Caco-2 (cell line): Measurements from ENCODE around the gene DOK6. TPM values are rescaled to one million over a fixed set of nuclear protein-coding genes. Genes with fewer than 3 reads are reported as not detected.
A peak's percentile ranks its signal among the peaks of the same experiment; 100 is the strongest.

Source experiments
- BruUV-seq: library from RNA; stranded (reverse); fragments of 400-500 nt; replicated peaks from 2 replicates; lab custom pipeline; 2021; lab: Mats Ljungman, UMichigan
- CTCF ChIA-PET: fragments of 300-600 bp; sonication (Branson Sonifier 250); formaldehyde crosslinking; loops from one replicate; lab custom pipeline; 2022; ENCODE audit warnings: antibody characterized with exemption; lab: Charles Lee
- POLR2A ChIA-PET: fragments of 300-600 bp; sonication (Branson Sonifier 250); formaldehyde crosslinking; loops from one replicate; lab custom pipeline; 2022; ENCODE audit warnings: antibody characterized with exemption; lab: Charles Lee
- DNase-seq, 2 experiments: peaks; one replicate each; pipeline versions ENCODE4 v3.0.0 to v3.0.0-alpha.2; 2020 to 2022
- H3K27me3 ChIP-seq: replicated peaks from 2 replicates; pipeline ENCODE4 v1.6.0; 2011; ENCODE audit warnings: low read length; ENCODE audit not compliant: control insufficient read depth, insufficient read depth
- H3K36me3 ChIP-seq: 2 replicates; pipeline ENCODE4 v1.5.1; 2011; ENCODE audit warnings: low read length; ENCODE audit not compliant: control insufficient read depth, insufficient read depth
- H3K4me1 ChIP-seq: fragments of 250-450 bp; sonication (Bioruptor Pico); 2 replicates; pipeline ENCODE4 v1.5.1; 2020; ENCODE audit warnings: mild to moderate bottlenecking
- H3K4me3 ChIP-seq: 2 replicates; pipeline ENCODE4 v1.5.1; 2011; ENCODE audit warnings: low read depth, mild to moderate bottlenecking, control low read depth, low read length
- H3K9me3 ChIP-seq: fragments of 250-450 bp; sonication (Bioruptor Pico); 2 replicates; pipeline ENCODE4 v1.5.1; 2020; ENCODE audit warnings: mild to moderate bottlenecking, moderate library complexity
- H3K27ac Mint-ChIP-seq: one replicate; pipeline ENCODE4 v1.8.0; 2022; ENCODE audit warnings: mixed read lengths; ENCODE audit not compliant: unreplicated experiment
- H3K27me3 Mint-ChIP-seq: one replicate; pipeline ENCODE4 v1.8.0; 2022; ENCODE audit warnings: mixed read lengths; ENCODE audit not compliant: insufficient read depth, unreplicated experiment
- H3K36me3 Mint-ChIP-seq: one replicate; pipeline ENCODE4 v1.8.0; 2022; ENCODE audit warnings: mild to moderate bottlenecking, mixed read lengths; ENCODE audit not compliant: insufficient read depth, unreplicated experiment
- H3K4me1 Mint-ChIP-seq: one replicate; pipeline ENCODE4 v1.8.0; 2022; ENCODE audit warnings: low read depth, mixed read lengths; ENCODE audit not compliant: unreplicated experiment
- H3K4me3 Mint-ChIP-seq: one replicate; pipeline ENCODE4 v1.8.0; 2022; ENCODE audit warnings: mild to moderate bottlenecking, moderate library complexity, mixed read lengths; ENCODE audit not compliant: unreplicated experiment
- H3K9me3 Mint-ChIP-seq: one replicate; pipeline ENCODE4 v1.8.0; 2022; ENCODE audit warnings: mixed read lengths; ENCODE audit not compliant: unreplicated experiment
- CTCF ChIP-seq, 2 experiments: fragments of 200-600 bp in 1 of 2; IDR thresholded peaks; 1 replicate in 1 of 2; 2 replicates in 1 of 2; pipeline versions ENCODE4 v1.5.1 to v1.8.0; 2011 to 2022; ENCODE audit warnings: antibody characterized with exemption in 1 of 2, control low read depth in 1 of 2, inconsistent platforms in 1 of 2, low read depth in 1 of 2, low read length in 1 of 2, mild to moderate bottlenecking in 1 of 2, moderate library complexity in 1 of 2; ENCODE audit not compliant: insufficient read depth in 1 of 2, severe bottlenecking in 1 of 2, unreplicated experiment in 1 of 2
- intact Hi-C: fragments of 100-400 bp; cut with micrococcal nuclease; formaldehyde crosslinking; loops from one replicate; pipeline ENCODE4 v1.10.0; 2022; ENCODE audit not compliant: unreplicated experiment
- total RNA-seq: library from RNA; stranded (reverse); gene quantifications from 2 replicates; pipeline ENCODE4 v1.2.3, GENCODE V29; 2022

The DOK6 gene
- total RNA-seq, 1 experiment from 2014 or later: not detected

GRCh38 chr18:69747388-69747787 is 346.7 kb downstream of the DOK6 start:
- Histone ChIP-seq H3K4me3 (no peak overlapping the region), H3K27me3 (no peaks in the 10 kb centered on the region), H3K36me3 (no peaks in the 10 kb centered on the region), H3K4me1 (peaks cover 3% of the 10 kb centered on the region), H3K9me3 (no peaks in the 10 kb centered on the region)
- no peak overlapping the region for H3K27ac Mint-ChIP-seq
- BruUV-seq: no TSS peak
- CTCF ChIA-PET: no interaction called here
- TF ChIP-seq CTCF (IDR thresholded peaks at IDR 0.05; ENCODE audit: insufficient read depth in 1 of 2, low read depth in 1 of 2, low read length in 1 of 2, severe bottlenecking in 1 of 2, unreplicated experiment in 1 of 2): no peak
- no peak overlapping the region for H3K4me3 Mint-ChIP-seq
- intact Hi-C loops: no loop called here
- POLR2A ChIA-PET: no interaction called here
- H3K27me3 Mint-ChIP-seq: no peaks in the 10 kb centered on the region
- no peak for DNase-seq
- no peaks in the 10 kb centered on the region for H3K4me1 Mint-ChIP-seq
- no peaks in the 10 kb centered on the region for H3K9me3 Mint-ChIP-seq
- no peaks in the 10 kb centered on the region for H3K36me3 Mint-ChIP-seq

- Histone ChIP-seq H3K27me3 (no peaks in the 10 kb centered on the region), H3K4me3 (no peak overlapping the region), H3K4me1 (peaks cover 15% of the 10 kb centered on the region), H3K9me3 (no peaks in the 10 kb centered on the region), H3K36me3 (no peaks in the 10 kb centered on the region)
- TF ChIP-seq CTCF (IDR thresholded peaks at IDR 0.05; ENCODE audit: insufficient read depth in 1 of 2, low read depth in 1 of 2, low read length in 1 of 2, severe bottlenecking in 1 of 2, unreplicated experiment in 1 of 2): no peak
- Mint-ChIP-seq H3K36me3 (no peaks in the 10 kb centered on the region), H3K27me3 (no peaks in the 10 kb centered on the region), H3K27ac (no peak overlapping the region), H3K9me3 (no peaks in the 10 kb centered on the region), H3K4me3 (no peak overlapping the region), H3K4me1 (no peaks in the 10 kb centered on the region)
- peak; percentile 69 to 81 for DNase-seq
- ChIA-PET POLR2A (no interaction called here), CTCF (no interaction called here)
- BruUV-seq: no TSS peak
- intact Hi-C loops: no loop called here
These were observed 352.2 kb downstream of the DOK6 start for GRCh38 chr18:69752737-69753380.

- no peaks in the 10 kb centered on the region for H3K27me3 Mint-ChIP-seq
- no TSS peak for BruUV-seq
- CTCF ChIA-PET: no interaction called here
- H3K27ac Mint-ChIP-seq: no peak overlapping the region
- no peak overlapping the region for H3K4me3 Mint-ChIP-seq
- H3K27me3 ChIP-seq: no peaks in the 10 kb centered on the region
- peaks cover 15% of the 10 kb centered on the region for H3K4me1 ChIP-seq
- POLR2A ChIA-PET: no interaction called here
- no peaks in the 10 kb centered on the region for H3K4me1 Mint-ChIP-seq
- H3K9me3 Mint-ChIP-seq: no peaks in the 10 kb centered on the region
- TF ChIP-seq CTCF (IDR thresholded peaks at IDR 0.05; ENCODE audit: insufficient read depth in 1 of 2, low read depth in 1 of 2, low read length in 1 of 2, severe bottlenecking in 1 of 2, unreplicated experiment in 1 of 2): no peak
- no peaks in the 10 kb centered on the region for H3K36me3 Mint-ChIP-seq
- no peak for DNase-seq
- H3K36me3 ChIP-seq: no peaks in the 10 kb centered on the region
- intact Hi-C loops: no loop called here
- H3K4me3 ChIP-seq: no peak overlapping the region
- no peaks in the 10 kb centered on the region for H3K9me3 ChIP-seq
These were observed 353.4 kb downstream of the DOK6 start for GRCh38 chr18:69754108-69754507.
